MV-4-11 (cell line): ENCODE measurements around the gene NIN.

Source experiments
- DNase-seq: peaks from one replicate; lab custom pipeline; 2025; lab: John Stamatoyannopoulos, UW

NIN gene

GRCh38 chr14:50830932-50831725, at the start of gene NIN:
NIN (minus strand) TSS chr14:50831162; CDS start chr14:50822056, 9,106 bp downstream.
- DNase-seq = peak; percentile 59

- peak; percentile 89 for DNase-seq
Observed at GRCh38 chr14:50875359-50876070, 44.6 kb upstream of the NIN start.

GRCh38 chr14:50874757-50875156, 43.8 kb upstream of the NIN start:
- DNase-seq = peak; percentile 58

GRCh38 chr14:50871914-50872732, 41.2 kb upstream of the NIN start, which contains the start of gene ABHD12B:
ABHD12B (plus strand) TSS chr14:50872053; CDS start chr14:50872175, 122 bp downstream.
- DNase-seq = no peak

GRCh38 chr14:50871228-50871627, 40.3 kb upstream of the NIN start:
- no peak for DNase-seq

GRCh38 chr14:50865391-50866076, 34.6 kb upstream of the NIN start:
- DNase-seq = no peak

GRCh38 chr14:50864946-50865345, 34.0 kb upstream of the NIN start:
- no peak for DNase-seq

- no peak for DNase-seq
Observed at GRCh38 chr14:50864237-50864636, 33.3 kb upstream of the NIN start.

- peak; percentile 35 for DNase-seq
Observed at GRCh38 chr14:50862036-50862570, 31.1 kb upstream of the NIN start.

- DNase-seq = peak; percentile 62
Observed at GRCh38 chr14:50860478-50861086, 29.6 kb upstream of the NIN start.

GRCh38 chr14:50859296-50859624, 28.3 kb upstream of the NIN start:
- no peak for DNase-seq

GRCh38 chr14:50856660-50857059, 25.7 kb upstream of the NIN start:
- no peak for DNase-seq

GRCh38 chr14:50855558-50855957, 24.6 kb upstream of the NIN start:
- no peak for DNase-seq

- peak; percentile 49 for DNase-seq
Observed at GRCh38 chr14:50854521-50854920, 23.6 kb upstream of the NIN start.

- DNase-seq = no peak
Observed at GRCh38 chr14:50853891-50854290, 22.9 kb upstream of the NIN start.

- no peak for DNase-seq
Observed at GRCh38 chr14:50846226-50846880, 15.4 kb upstream of the NIN start.

GRCh38 chr14:50845166-50845565, 14.2 kb upstream of the NIN start:
- DNase-seq = no peak

- no peak for DNase-seq
Observed at GRCh38 chr14:50844391-50844790, 13.4 kb upstream of the NIN start.

- DNase-seq = no peak
Observed at GRCh38 chr14:50839691-50840090, 8.7 kb upstream of the NIN start.

GRCh38 chr14:50839048-50839447, 8.1 kb upstream of the NIN start:
- DNase-seq = peak; percentile 33
